Measurements from ENCODE around the gene FBXL17.

FBXL17 gene

DNA sequence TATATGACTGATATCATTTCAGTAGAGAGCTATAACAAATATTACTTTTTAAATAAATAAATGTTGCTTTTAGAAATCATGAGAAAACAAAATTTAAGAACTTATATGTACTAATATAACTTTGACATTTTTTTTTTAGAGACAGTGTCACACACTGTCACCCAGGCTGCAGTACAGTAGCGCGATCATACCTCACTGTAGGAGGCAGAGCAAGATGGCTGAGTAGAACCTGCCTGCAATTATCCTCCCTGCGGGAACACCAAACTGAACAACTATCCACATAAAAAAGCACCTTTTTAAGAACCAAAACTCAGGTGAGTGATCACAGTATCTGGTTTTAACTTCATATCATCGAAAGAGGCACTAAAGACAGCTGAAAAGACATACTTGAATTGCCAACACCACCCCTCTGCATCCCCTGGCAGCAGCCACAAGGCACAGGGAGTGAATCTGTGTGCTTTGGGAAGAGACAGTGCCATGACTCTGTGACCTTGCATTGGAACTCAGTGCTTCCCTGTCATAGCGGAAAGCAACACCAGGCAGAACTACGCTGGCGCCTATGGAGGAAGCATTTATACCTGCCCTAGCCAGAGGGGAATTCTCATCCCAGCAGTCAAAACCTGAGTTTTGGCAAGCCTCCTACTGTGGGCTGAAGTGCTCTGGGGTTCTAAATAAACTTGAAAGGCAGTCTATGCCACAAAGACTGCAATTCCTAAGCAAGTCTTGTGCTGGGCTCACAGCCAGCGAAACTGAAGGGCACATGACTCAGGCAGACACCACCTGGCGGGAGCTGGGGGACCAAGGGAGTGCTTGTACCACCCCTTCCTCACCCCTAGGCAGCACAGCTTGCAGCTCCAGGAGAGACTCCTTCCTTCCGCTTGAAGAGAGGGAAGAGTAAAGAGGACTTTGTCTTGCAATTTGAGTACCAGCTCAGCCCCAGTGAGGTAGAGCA, 142.7 kb downstream of the FBXL17 start:
- no peak for TF ChIP-seq FOXP2 (optimal IDR thresholded peaks at IDR 0.05; ENCODE audit: borderline replicate concordance, extremely low read depth, extremely low read length, insufficient read depth)
- TF ChIP-seq SIN3A (IDR thresholded peaks at IDR 0.05; ENCODE audit: borderline replicate concordance, insufficient read depth, low read length): no peak
- no peak for TF ChIP-seq POLR2AphosphoS5 (IDR thresholded peaks at IDR 0.05; ENCODE audit: low read depth, low read length)
- TF ChIP-seq, protein P1, sequence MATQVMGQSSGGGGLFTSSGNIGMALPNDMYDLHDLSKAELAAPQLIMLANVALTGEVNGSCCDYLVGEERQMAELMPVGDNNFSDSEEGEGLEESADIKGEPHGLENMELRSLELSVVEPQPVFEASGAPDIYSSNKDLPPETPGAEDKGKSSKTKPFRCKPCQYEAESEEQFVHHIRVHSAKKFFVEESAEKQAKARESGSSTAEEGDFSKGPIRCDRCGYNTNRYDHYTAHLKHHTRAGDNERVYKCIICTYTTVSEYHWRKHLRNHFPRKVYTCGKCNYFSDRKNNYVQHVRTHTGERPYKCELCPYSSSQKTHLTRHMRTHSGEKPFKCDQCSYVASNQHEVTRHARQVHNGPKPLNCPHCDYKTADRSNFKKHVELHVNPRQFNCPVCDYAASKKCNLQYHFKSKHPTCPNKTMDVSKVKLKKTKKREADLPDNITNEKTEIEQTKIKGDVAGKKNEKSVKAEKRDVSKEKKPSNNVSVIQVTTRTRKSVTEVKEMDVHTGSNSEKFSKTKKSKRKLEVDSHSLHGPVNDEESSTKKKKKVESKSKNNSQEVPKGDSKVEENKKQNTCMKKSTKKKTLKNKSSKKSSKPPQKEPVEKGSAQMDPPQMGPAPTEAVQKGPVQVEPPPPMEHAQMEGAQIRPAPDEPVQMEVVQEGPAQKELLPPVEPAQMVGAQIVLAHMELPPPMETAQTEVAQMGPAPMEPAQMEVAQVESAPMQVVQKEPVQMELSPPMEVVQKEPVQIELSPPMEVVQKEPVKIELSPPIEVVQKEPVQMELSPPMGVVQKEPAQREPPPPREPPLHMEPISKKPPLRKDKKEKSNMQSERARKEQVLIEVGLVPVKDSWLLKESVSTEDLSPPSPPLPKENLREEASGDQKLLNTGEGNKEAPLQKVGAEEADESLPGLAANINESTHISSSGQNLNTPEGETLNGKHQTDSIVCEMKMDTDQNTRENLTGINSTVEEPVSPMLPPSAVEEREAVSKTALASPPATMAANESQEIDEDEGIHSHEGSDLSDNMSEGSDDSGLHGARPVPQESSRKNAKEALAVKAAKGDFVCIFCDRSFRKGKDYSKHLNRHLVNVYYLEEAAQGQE (IDR thresholded peaks at IDR 0.05; ENCODE audit: insufficient read depth in 1 of 2, low read depth in 2 of 2, low read length in 2 of 2): no peak
- no peak for TF ChIP-seq TAF1 (IDR thresholded peaks at IDR 0.05; ENCODE audit: borderline replicate concordance, insufficient read depth, low read length)

DNA sequence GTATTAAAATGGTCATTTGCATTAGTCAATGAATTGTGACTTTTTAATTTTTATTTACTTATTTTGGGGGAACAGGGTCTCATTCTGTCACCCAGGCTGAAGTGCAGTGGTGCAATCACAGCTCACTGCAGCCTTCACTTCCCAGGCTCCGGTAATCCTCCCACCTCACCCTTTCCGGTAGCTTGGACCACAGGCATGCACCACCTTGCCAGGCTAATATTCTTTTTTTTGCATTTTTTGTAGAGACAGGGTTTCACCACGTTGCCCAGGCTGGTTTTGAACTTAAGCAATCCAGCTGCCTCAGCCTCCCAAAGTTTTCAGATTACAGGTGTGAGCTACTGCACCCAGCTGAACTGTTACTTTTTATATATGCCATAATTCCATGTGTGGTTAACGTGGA, 143.4 kb downstream of the FBXL17 start:
- TF ChIP-seq, protein P1 (IDR thresholded peaks at IDR 0.05; ENCODE audit: insufficient read depth in 1 of 2, low read depth in 2 of 2, low read length in 2 of 2): no peak
- TF ChIP-seq POLR2AphosphoS5 (IDR thresholded peaks at IDR 0.05; ENCODE audit: low read depth, low read length) (no peak), SIN3A (IDR thresholded peaks at IDR 0.05; ENCODE audit: borderline replicate concordance, insufficient read depth, low read length) (no peak), FOXP2 (optimal IDR thresholded peaks at IDR 0.05; ENCODE audit: borderline replicate concordance, extremely low read depth, extremely low read length, insufficient read depth) (no peak), TAF1 (IDR thresholded peaks at IDR 0.05; ENCODE audit: borderline replicate concordance, insufficient read depth, low read length) (no peak)

DNA sequence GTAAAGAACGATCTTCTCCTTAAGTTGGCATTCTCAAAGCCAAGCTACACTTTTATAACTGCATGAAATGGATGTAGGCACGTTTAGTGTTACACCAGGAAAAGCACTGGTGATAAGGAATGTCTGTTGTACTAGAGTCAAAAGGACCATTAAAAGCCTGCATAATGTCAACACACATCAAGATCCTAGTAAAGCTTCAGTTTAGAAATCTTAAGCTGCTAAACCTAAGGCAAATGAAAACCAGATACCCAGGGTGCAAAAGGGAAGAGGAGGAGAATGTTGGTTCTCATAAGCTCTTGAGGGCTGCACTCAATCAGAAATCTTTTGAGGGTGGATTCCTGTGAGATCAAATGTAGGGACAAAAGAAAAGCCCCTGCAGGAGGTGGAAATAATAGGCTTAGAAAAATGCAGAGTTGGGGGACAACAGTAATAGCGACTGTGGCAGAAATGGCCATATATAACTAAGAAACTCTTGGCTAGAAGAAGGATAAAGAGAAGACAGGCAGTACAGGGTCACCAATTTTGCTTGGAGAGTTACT, 148.2 kb downstream of the FBXL17 start:
- TF ChIP-seq SIN3A (IDR thresholded peaks at IDR 0.05; ENCODE audit: borderline replicate concordance, insufficient read depth, low read length) (no peak), FOXP2 (optimal IDR thresholded peaks at IDR 0.05; ENCODE audit: borderline replicate concordance, extremely low read depth, extremely low read length, insufficient read depth) (no peak), POLR2AphosphoS5 (IDR thresholded peaks at IDR 0.05; ENCODE audit: low read depth, low read length) (no peak), TAF1 (IDR thresholded peaks at IDR 0.05; ENCODE audit: borderline replicate concordance, insufficient read depth, low read length) (no peak)
- TF ChIP-seq, protein P1 (IDR thresholded peaks at IDR 0.05; ENCODE audit: insufficient read depth in 1 of 2, low read depth in 2 of 2, low read length in 2 of 2): no peak

DNA sequence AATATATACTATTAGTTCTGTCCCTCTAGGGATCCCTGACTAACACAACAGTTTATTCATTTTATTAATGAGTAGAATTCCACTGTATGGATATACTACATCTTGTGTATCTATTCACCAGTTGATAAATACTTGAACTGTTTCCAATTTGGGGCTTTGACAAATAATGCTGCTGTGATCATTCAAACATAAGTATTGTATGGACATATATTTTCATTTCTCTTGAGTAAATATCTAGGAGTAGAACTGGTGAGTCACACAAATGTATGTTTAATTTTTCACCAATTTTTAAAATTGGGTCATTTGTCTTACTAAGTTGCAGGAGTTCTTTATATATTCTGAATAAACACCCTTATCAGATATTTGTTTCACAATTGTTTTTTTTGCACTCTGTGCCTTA, 149.1 kb downstream of the FBXL17 start:
- TF ChIP-seq, protein P1 (IDR thresholded peaks at IDR 0.05; ENCODE audit: insufficient read depth in 1 of 2, low read depth in 2 of 2, low read length in 2 of 2): no peak
- TF ChIP-seq FOXP2 (optimal IDR thresholded peaks at IDR 0.05; ENCODE audit: borderline replicate concordance, extremely low read depth, extremely low read length, insufficient read depth): no peak
- no peak for TF ChIP-seq POLR2AphosphoS5 (IDR thresholded peaks at IDR 0.05; ENCODE audit: low read depth, low read length)
- no peak for TF ChIP-seq SIN3A (IDR thresholded peaks at IDR 0.05; ENCODE audit: borderline replicate concordance, insufficient read depth, low read length)
- no peak for TF ChIP-seq TAF1 (IDR thresholded peaks at IDR 0.05; ENCODE audit: borderline replicate concordance, insufficient read depth, low read length)
